GM12891 (cell line): Measurements from ENCODE around the gene ETNK2.

Experiments used
- DNase-seq: peaks from one replicate; pipeline ENCODE4 v3.0.0; 2011; ENCODE audit warnings: low spot score; ENCODE audit not compliant: insufficient read length
- FAIRE-seq: peaks from 2 replicates; lab custom pipeline; 2011; peaks lifted over from hg19 to GRCh38; lab: Jason Lieb, UNC
- PAX5 ChIP-seq: IDR thresholded peaks from 2 replicates; pipeline ENCODE4 v1.6.1; 2011; ENCODE audit warnings: low read length, moderate library complexity, mild to moderate bottlenecking; ENCODE audit not compliant: insufficient read depth, severe bottlenecking
- POLR2A ChIP-seq: IDR thresholded peaks from 2 replicates; pipeline ENCODE4 v1.6.1; 2011; ENCODE audit warnings: low read depth, low read length, control low read depth
- POLR2AphosphoS5 ChIP-seq: IDR thresholded peaks from 2 replicates; pipeline ENCODE4 v1.6.1; 2011; ENCODE audit warnings: low read depth, low read length, control low read depth
- POU2F2 ChIP-seq: IDR thresholded peaks from 2 replicates; pipeline ENCODE4 v1.6.1; 2011; ENCODE audit warnings: low read depth, mild to moderate bottlenecking, control low read depth, low read length, moderate library complexity
- SPI1 ChIP-seq: IDR thresholded peaks from 2 replicates; pipeline ENCODE4 v1.6.1; 2011; ENCODE audit warnings: low read depth, low read length, control low read depth
- TAF1 ChIP-seq: IDR thresholded peaks from 2 replicates; pipeline ENCODE4 v1.6.1; 2011; ENCODE audit warnings: low read depth, low read length, control low read depth

ETNK2 gene

DNA sequence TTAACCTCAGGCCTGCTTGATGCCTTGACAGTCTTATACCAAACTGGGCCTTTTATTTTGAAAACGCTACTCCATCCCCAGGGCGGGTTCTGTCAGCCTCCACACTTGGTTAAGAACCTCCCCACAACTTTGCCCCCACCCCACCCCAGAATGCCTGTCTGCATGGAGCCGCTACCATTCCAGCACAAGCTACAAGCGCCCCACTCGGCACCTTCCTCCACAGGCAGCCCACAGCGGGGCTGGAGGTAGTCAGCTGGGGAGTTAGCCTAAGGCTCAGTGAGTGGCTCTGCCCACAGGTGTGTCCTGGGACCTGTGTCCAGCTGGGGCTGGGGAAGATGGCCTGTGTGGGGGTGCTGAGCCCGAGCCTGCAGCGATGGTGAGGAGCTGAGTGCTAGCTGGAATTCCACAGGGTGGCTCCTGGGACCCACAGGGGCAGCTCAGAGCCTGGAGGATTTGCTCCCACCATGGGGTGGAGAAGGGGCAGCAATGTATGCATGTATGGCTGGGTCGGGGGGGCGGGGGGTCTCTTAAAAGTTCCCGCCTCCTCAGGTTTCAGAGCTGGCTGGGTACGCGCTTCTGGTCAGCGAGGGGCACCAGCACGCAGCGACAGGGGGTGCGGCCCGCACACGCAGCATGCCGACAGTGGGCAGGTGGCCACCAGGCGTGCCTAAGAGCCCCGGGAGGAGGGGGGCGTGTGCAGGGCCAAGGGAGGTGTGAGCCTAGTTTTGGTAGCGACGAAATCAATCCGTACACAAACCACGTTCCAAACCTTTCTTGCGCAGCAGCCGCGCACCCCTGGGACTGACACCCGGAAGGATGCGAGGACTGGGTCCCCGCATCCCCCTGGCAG, 917 bp downstream of the ETNK2 start:
- TF ChIP-seq TAF1: no peak
- TF ChIP-seq SPI1: no peak
- no peak for FAIRE-seq
- DNase-seq: no peak

- no peak for TF ChIP-seq TAF1
- TF ChIP-seq POLR2AphosphoS5: no peak
- TF ChIP-seq PAX5: no peak
- no peak for TF ChIP-seq POLR2A
- TF ChIP-seq SPI1: no peak
- TF ChIP-seq POU2F2: no peak
- DNase-seq (no peak), FAIRE-seq (no peak)
Observed at GRCh38 chr1:204149635-204150565, 1.9 kb downstream of the ETNK2 start.

DNA sequence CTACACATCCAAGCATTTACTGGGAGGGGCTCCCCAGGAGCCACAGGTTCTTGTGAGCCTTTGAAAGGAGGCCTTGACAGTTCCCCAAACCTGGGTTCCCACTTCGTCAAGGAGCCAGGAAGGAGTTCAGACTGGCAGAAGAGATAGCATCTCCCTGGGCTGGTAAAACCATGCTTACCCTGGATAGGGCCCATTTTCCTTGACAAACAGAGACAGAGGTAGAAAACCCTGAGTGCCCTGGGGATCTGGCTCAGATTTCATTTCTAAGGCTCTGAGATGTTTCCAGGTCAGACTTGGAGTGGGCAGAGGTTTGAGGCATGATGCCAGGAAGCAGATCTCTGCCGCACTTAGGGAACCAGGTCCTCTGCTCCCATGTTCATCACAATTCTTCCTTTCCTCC, 2.7 kb downstream of the ETNK2 start:
- DNase-seq (no peak), FAIRE-seq (no peak)
- no peak for TF ChIP-seq SPI1
- no peak for TF ChIP-seq PAX5
- TF ChIP-seq POLR2A: no peak
- TF ChIP-seq POLR2AphosphoS5: no peak
- TF ChIP-seq TAF1: no peak
- TF ChIP-seq POU2F2: no peak

- TF ChIP-seq POLR2A (no peak), SPI1 (no peak)
- no peak for DNase-seq
- no peak for FAIRE-seq
Observed at GRCh38 chr1:204147406-204148383, 4.1 kb downstream of the ETNK2 start.

DNA sequence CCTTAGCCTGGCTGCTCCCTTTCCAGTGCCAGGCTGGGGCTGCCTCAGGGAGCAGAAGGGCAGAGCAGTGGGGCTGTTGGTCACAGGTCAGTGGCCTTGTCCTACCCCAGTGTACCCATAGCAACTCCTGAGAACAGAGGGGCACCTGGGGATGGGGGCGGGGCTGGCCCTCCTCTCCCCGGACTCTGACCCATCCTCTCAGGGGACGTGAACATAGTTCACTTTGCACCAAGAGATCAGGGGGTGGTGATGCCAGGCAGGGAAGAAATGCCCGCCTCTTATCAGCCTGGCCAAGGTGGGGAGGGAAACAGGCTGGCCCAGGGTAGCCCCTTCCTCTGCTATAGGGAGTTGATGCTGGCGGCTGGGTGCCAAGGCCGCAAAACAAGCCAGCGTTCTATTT, 4.9 kb downstream of the ETNK2 start:
- TF ChIP-seq POU2F2 (no peak), PAX5 (no peak), POLR2AphosphoS5 (no peak), TAF1 (no peak), POLR2A (no peak), SPI1 (no peak)
- FAIRE-seq (no peak), DNase-seq (no peak)

GRCh38 chr1:204146309-204146708, 5.5 kb downstream of the ETNK2 start:
- FAIRE-seq: no peak
- TF ChIP-seq POLR2A (no peak), PAX5 (no peak), POU2F2 (no peak)
- DNase-seq: no peak

DNA sequence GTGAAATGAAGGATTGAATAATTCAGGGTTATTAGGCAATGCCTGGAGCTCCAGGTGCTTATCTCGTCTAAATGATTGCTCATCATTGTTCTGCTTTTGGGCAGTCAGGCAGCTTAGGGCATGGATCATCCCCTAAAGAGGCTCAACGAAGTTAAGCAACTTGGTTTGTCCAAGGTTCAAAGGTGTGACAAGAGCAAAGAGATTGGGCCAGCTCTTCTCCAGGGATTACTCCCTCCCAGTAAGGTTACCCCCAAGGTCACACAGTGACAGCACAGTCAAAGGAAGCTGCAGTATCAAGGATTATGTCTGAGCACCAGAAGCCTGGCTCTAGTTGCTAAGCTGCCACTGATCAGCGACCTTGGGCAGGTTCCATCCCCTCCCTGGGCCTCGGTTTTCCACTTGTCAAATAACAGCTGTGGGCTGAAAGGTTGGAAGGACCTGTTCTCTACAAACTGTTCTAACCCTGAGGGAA, 6.8 kb downstream of the ETNK2 start:
- FAIRE-seq: no peak
- DNase-seq: no peak
- no peak for TF ChIP-seq POLR2A
- TF ChIP-seq POU2F2: no peak
- TF ChIP-seq POLR2AphosphoS5: no peak
- TF ChIP-seq SPI1: no peak
- no peak for TF ChIP-seq PAX5
- no peak for TF ChIP-seq TAF1

GRCh38 chr1:204143276-204144041, 8.4 kb downstream of the ETNK2 start:
- TF ChIP-seq POLR2A (no peak), TAF1 (no peak), SPI1 (no peak), POU2F2 (no peak), POLR2AphosphoS5 (no peak), PAX5 (no peak)
- FAIRE-seq (no peak), DNase-seq (no peak)
